PC-3 (cell line): Measurements from ENCODE around the gene ETV3L. TPM values are rescaled to one million over a fixed set of nuclear protein-coding genes. Genes with fewer than 3 reads are reported as not detected.

Source experiments
- ATAC-seq: fragments of 200-7000 bp; cut with Tn5 transposase; 2 replicates; pipeline ENCODE4 v1.9.1; 2020; ENCODE audit warnings: mild to moderate bottlenecking, moderate library complexity
- BruUV-seq: library from RNA; stranded (reverse); fragments of 400-500 nt; replicated peaks from 2 replicates; lab custom pipeline; 2021; lab: Mats Ljungman, UMichigan
- CTCF ChIA-PET: fragments of 300-600 bp; sonication (Branson Sonifier 250); formaldehyde crosslinking; loops from one replicate; lab custom pipeline; 2022; ENCODE audit warnings: antibody characterized with exemption; lab: Charles Lee
- POLR2A ChIA-PET: fragments of 300-600 bp; sonication (Branson Sonifier 250); formaldehyde crosslinking; loops from one replicate; lab custom pipeline; 2022; ENCODE audit warnings: antibody characterized with exemption; ENCODE audit not compliant: unreplicated experiment; lab: Charles Lee
- DNase-seq: peaks from one replicate; pipeline ENCODE4 v3.0.0-alpha.2; 2015
- H2AFZ ChIP-seq: fragments of 300-600 bp; sonication (generic); 2 replicates; pipeline ENCODE4 v1.6.0; 2016; ENCODE audit warnings: antibody characterized with exemption, low read length
- H3F3A ChIP-seq: fragments of 300-600 bp; sonication (generic); one replicate; pipeline ENCODE4 v1.6.0; 2017; ENCODE audit warnings: antibody characterized with exemption, low read length, control low read depth, mild to moderate bottlenecking; ENCODE audit not compliant: unreplicated experiment
- H3K27ac ChIP-seq: fragments of 300-600 bp; sonication (generic); 2 replicates; pipeline ENCODE4 v1.5.1; 2016; ENCODE audit warnings: mild to moderate bottlenecking, low read length
- H3K27me3 ChIP-seq: fragments of 300-600 bp; sonication (generic); 2 replicates; pipeline ENCODE4 v1.6.1; 2016; ENCODE audit warnings: low read length, mixed read lengths
- H3K36me3 ChIP-seq: fragments of 300-600 bp; sonication (generic); 2 replicates; pipeline ENCODE4 v1.6.1; 2016; ENCODE audit warnings: low read depth, mixed run types, low read length, mixed read lengths
- H3K4me1 ChIP-seq: fragments of 300-600 bp; sonication (generic); 2 replicates; pipeline ENCODE4 v1.5.1; 2016; ENCODE audit warnings: low read length; ENCODE audit not compliant: insufficient read depth
- H3K4me2 ChIP-seq: fragments of 300-600 bp; sonication (generic); 2 replicates; pipeline ENCODE4 v1.6.0; 2016; ENCODE audit warnings: low read length
- H3K4me3 ChIP-seq: fragments of 300-600 bp; sonication (generic); 2 replicates; pipeline ENCODE4 v1.5.1; 2016; ENCODE audit warnings: mild to moderate bottlenecking, low read length, mixed read lengths
- H3K79me2 ChIP-seq: fragments of 300-600 bp; sonication (generic); 2 replicates; pipeline ENCODE4 v1.6.1; 2017; ENCODE audit warnings: low read length, mixed read lengths
- H3K9ac ChIP-seq: fragments of 300-600 bp; sonication (generic); 2 replicates; pipeline ENCODE4 v1.6.0; 2016; ENCODE audit warnings: mild to moderate bottlenecking, low read length
- H3K9me2 ChIP-seq: fragments of 300-600 bp; sonication (generic); replicated peaks from 2 replicates; pipeline ENCODE4 v1.6.1; 2016; ENCODE audit warnings: mixed run types, low read length, mixed read lengths
- H3K9me3 ChIP-seq: fragments of 300-600 bp; sonication (generic); 2 replicates; pipeline ENCODE4 v1.6.1; 2016; ENCODE audit warnings: low read length, mixed read lengths
- H4K20me1 ChIP-seq: fragments of 300-600 bp; sonication (generic); 2 replicates; pipeline ENCODE4 v1.6.1; 2016; ENCODE audit warnings: low read length, mixed read lengths
- EZH2 ChIP-seq: fragments of 300-600 bp; sonication (generic); IDR thresholded peaks from one replicate; pipeline ENCODE4 v1.6.1; 2017; ENCODE audit warnings: antibody characterized with exemption, mild to moderate bottlenecking, low read length; ENCODE audit not compliant: unreplicated experiment
- EZH2phosphoT487 ChIP-seq: fragments of 300-600 bp; sonication (generic); IDR thresholded peaks from 2 replicates; pipeline ENCODE4 v1.6.1; 2018; ENCODE audit warnings: mild to moderate bottlenecking, antibody characterized with exemption, low read length, borderline replicate concordance
- intact Hi-C: fragments of 100-400 bp; cut with micrococcal nuclease; formaldehyde crosslinking; loops from 2 replicates; pipeline ENCODE4 v1.9.0; 2023
- total RNA-seq: library from RNA; depleted of rRNA; stranded (reverse); fragments of >200 nt; gene quantifications from 2 replicates; pipeline ENCODE4 v1.2.3, GENCODE V29; 2014
- TF ChIP-seq, protein P1 (sequence below): fragments of 300-600 bp; sonication (generic); conservative IDR thresholded peaks from 2 replicates; pipeline ENCODE4 v1.5.1; 2017; ENCODE audit warnings: antibody characterized with exemption, low read depth, mild to moderate bottlenecking, low read length

The ETV3L gene
- total RNA-seq, 1 experiment from 2014 or later: not detected

DNA sequence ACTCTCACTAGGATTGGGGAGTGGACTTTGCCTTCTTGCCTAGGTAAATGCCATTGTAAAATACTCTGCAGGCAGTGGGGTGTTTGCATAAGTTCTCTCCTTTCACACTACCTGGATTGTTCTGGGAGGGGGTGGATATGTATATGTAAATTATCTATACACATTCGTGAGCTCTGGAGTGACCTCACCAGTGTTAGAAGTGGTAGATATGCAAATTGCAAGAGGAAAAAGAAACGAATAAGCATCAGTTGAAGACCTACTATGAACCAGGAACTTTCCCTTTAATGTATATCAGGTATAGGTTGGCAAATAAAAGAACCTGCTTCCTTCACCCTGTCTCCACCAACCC is 52.6 kb downstream of the ETV3L start:
- TF ChIP-seq, protein P1, sequence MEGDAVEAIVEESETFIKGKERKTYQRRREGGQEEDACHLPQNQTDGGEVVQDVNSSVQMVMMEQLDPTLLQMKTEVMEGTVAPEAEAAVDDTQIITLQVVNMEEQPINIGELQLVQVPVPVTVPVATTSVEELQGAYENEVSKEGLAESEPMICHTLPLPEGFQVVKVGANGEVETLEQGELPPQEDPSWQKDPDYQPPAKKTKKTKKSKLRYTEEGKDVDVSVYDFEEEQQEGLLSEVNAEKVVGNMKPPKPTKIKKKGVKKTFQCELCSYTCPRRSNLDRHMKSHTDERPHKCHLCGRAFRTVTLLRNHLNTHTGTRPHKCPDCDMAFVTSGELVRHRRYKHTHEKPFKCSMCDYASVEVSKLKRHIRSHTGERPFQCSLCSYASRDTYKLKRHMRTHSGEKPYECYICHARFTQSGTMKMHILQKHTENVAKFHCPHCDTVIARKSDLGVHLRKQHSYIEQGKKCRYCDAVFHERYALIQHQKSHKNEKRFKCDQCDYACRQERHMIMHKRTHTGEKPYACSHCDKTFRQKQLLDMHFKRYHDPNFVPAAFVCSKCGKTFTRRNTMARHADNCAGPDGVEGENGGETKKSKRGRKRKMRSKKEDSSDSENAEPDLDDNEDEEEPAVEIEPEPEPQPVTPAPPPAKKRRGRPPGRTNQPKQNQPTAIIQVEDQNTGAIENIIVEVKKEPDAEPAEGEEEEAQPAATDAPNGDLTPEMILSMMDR: no peak
- TF ChIP-seq EZH2 (no peak), EZH2phosphoT487 (no peak)
- Histone ChIP-seq H3K27me3 (peaks cover 12% of the 10 kb centered on the region), H3K9ac (no peak overlapping the region), H3K4me2 (no peak overlapping the region), H3K4me3 (no peak overlapping the region), H3K36me3 (no peaks in the 10 kb centered on the region), H3K9me3 (no peaks in the 10 kb centered on the region), H3K9me2 (no peaks in the 10 kb centered on the region), H3K79me2 (peaks cover 33% of the 10 kb centered on the region), H3K27ac (no peak overlapping the region), H3F3A (no peaks in the 10 kb centered on the region), H4K20me1 (peaks cover 4% of the 10 kb centered on the region; the same call in 1 of the 2 replicates), H3K4me1 (peaks cover 30% of the 10 kb centered on the region), H2AFZ (no peak overlapping the region)
- BruUV-seq: no TSS peak
- ATAC-seq (no peak), DNase-seq (no peak)
- CTCF ChIA-PET: no interaction called here
- intact Hi-C loops: no loop called here
- POLR2A ChIA-PET: no interaction called here

DNA sequence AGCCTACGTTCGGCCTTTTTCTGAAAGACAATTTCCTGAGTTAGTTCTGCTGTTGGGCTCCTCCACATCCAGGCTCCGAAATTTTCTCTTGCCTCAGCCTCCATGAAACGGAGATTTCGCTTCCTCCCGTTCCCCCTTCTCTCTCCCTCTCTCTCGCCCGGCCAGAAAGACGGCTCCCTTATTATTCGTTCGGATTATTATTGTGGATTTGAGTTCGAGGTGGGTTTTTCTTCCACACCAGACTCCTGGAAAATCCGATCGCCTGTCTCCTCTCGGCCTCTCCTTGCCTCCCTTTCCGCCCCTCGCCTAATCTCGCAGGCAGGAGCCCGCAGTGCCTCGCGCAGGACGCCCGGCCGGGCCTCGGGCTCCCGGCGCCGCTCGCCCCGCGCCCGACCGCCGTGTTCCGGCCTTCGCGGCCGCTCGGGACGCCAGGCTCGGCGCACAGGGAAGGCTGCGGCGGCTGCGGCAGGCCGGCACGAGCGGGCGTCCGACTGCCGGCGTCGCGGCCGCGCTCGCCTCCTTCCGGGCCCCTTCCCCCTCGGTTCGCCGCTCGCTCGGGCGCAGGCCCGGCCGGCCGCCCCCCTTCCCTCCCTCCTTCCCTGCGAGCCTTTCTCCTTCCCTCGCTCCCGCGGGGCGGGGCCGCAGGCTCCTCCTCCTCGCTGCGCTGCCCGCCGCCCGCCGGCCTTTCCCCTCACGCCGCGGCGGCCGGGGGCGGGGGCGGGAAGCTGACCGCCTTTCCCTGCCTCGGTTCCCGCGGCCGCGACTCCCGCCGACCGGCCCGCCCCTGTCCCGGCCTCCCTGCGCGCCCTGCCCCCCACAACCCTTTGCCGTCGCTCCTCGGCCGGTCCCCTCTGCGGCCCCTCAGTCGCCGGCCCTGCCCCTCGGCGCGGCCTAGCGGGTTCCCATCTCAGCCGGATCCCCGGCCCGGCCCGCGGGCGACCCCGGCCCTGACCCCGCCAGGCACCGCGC is 54.1 kb downstream of the ETV3L start, which contains the start of gene ARHGEF11:
ARHGEF11 (minus strand) TSS at position 493 of the 969 bp plus-strand sequence. CDS start 1,412 bp downstream, outside the sequence.
- ChIA-PET POLR2A (interaction anchor here (0.5 to 0.6 kb wide), 5 partner anchors 9 to 111 kb away, joined by 3 to 11 read pairs (median 6); no protein-coding TSS in a partner anchor), CTCF (interaction anchor here (0.6 kb wide), 1 partner anchor 34 kb away, joined by 3 read pairs; no protein-coding TSS in a partner anchor)
- TF ChIP-seq EZH2phosphoT487 (peak; percentile 89), EZH2 (no peak)
- TF ChIP-seq, protein P1: no peak

More for the DNA sequence above, 54.1 kb downstream of the ETV3L start, which contains the start of gene ARHGEF11:
- Histone ChIP-seq H3K4me3 (peak within 1 kb of the TSS; percentile 74), H3K9me2 (no peaks in the 10 kb centered on the region), H3K79me2 (peaks cover 48% of the 10 kb centered on the region), H3K9me3 (no peaks in the 10 kb centered on the region), H3K27ac (no peak within 1 kb of the TSS), H3K27me3 (no peaks in the 10 kb centered on the region), H4K20me1 (peaks cover 4% of the 10 kb centered on the region; the same call in 1 of the 2 replicates), H3K4me2 (peak within 1 kb of the TSS; percentile 94), H3K36me3 (no peaks in the 10 kb centered on the region), H3K9ac (peak within 1 kb of the TSS; percentile 76), H2AFZ (peak within 1 kb of the TSS; percentile 95), H3K4me1 (peaks cover 44% of the 10 kb centered on the region), H3F3A (no peaks in the 10 kb centered on the region)
- DNase-seq (peak; percentile 97), ATAC-seq (peak; percentile 93)
- intact Hi-C loops: no loop called here
- BruUV-seq: no TSS peak
